ENCODE results near the gene AMFR. TPM values are rescaled to one million over a fixed set of nuclear protein-coding genes. Genes with fewer than 3 reads are reported as not detected.
A peak's percentile ranks its signal among the peaks of the same experiment; 100 is the strongest.

The AMFR gene
- total RNA-seq, 2 donors from 2014 or later: 87.7 to 130 TPM

- Histone ChIP-seq H3K36me3 (replicated peaks in 1 of 2; ENCODE audit: insufficient read depth in 1 of 2, low read depth in 2 of 2) (peaks cover 4 to 6% of the 10 kb centered on the region in 2 donors), H3K27ac (peak overlapping the region in 3 of 4 donors; percentile 18 to 76 (median 73)), H3K27me3 (no peaks in the 10 kb centered on the region), H3K4me1 (peaks cover 35% of the 10 kb centered on the region), H3K9me3 (no peaks in the 10 kb centered on the region), H3K4me3 (no peak overlapping the region)
- intact Hi-C loops (cut with DNase I): no loop called here
- TF ChIP-seq POLR2A (IDR thresholded peaks at IDR 0.05) (no peak), CTCF (IDR thresholded peaks at IDR 0.05) (no peak)
- peak in 3 of 4 donors; percentile 55 to 64 (median 58) for DNase-seq
- WGBS, 2 donors: 70 to 74% methylated on average over 5 of the region's 5 CpGs
- ATAC-seq: peak; percentile 65
Observed at GRCh38 chr16:56369202-56369601, 56.1 kb downstream of the AMFR start.

- WGBS, 2 donors: 70 to 74% methylated on average over 2 of the region's 2 CpGs
Observed at GRCh38 chr16:56368545-56368944, 56.8 kb downstream of the AMFR start.

GRCh38 chr16:56367764-56368163 is 57.6 kb downstream of the AMFR start:
- Histone ChIP-seq H3K4me1 (peaks cover 35% of the 10 kb centered on the region), H3K9me3 (no peaks in the 10 kb centered on the region), H3K4me3 (no peak overlapping the region), H3K27me3 (no peaks in the 10 kb centered on the region), H3K36me3 (replicated peaks in 1 of 2; ENCODE audit: insufficient read depth in 1 of 2, low read depth in 2 of 2) (peaks cover 6 to 12% of the 10 kb centered on the region in 2 donors), H3K27ac (no peak overlapping the region)
- ATAC-seq (no peak), DNase-seq (no peak)
- intact Hi-C loops (cut with DNase I): no loop called here
- TF ChIP-seq POLR2A (IDR thresholded peaks at IDR 0.05): no peak
- TF ChIP-seq CTCF (IDR thresholded peaks at IDR 0.05): no peak
- 95% methylated on average over 5 to 6 of the region's 6 CpGs for WGBS, 2 donors

More at GRCh38 chr16:56368545-56368944, 56.8 kb downstream of the AMFR start:
- no peak for DNase-seq
- no peak for ATAC-seq
- peaks cover 6 to 10% of the 10 kb centered on the region in 2 donors for H3K36me3 ChIP-seq (replicated peaks in 1 of 2; ENCODE audit: insufficient read depth in 1 of 2, low read depth in 2 of 2)
- no peaks in the 10 kb centered on the region for H3K9me3 ChIP-seq
- peak overlapping the region in 3 of 4 donors; percentile 18 to 76 (median 73) for H3K27ac ChIP-seq
- H3K4me1 ChIP-seq: peaks cover 35% of the 10 kb centered on the region
- intact Hi-C loops (cut with DNase I): no loop called here
- H3K27me3 ChIP-seq: no peaks in the 10 kb centered on the region
- TF ChIP-seq POLR2A (IDR thresholded peaks at IDR 0.05) (no peak), CTCF (IDR thresholded peaks at IDR 0.05) (no peak)
- no peak overlapping the region for H3K4me3 ChIP-seq

- Histone ChIP-seq H3K4me3 (no peak overlapping the region), H3K27ac (no peak overlapping the region), H3K9me3 (no peaks in the 10 kb centered on the region), H3K4me1 (peaks cover 32% of the 10 kb centered on the region), H3K27me3 (no peaks in the 10 kb centered on the region), H3K36me3 (replicated peaks in 1 of 2; ENCODE audit: insufficient read depth in 1 of 2, low read depth in 2 of 2) (peaks cover 6 to 18% of the 10 kb centered on the region in 2 donors)
- DNase-seq (no peak), ATAC-seq (no peak)
- WGBS, 2 donors: 91 to 95% methylated on average over 4 to 9 of the region's 9 CpGs
- TF ChIP-seq POLR2A (IDR thresholded peaks at IDR 0.05): no peak
- no peak for TF ChIP-seq CTCF (IDR thresholded peaks at IDR 0.05)
- intact Hi-C loops (cut with DNase I): no loop called here
Observed at GRCh38 chr16:56366945-56367344, 58.4 kb downstream of the AMFR start.

- DNase-seq (no peak), ATAC-seq (no peak)
- TF ChIP-seq CTCF (IDR thresholded peaks at IDR 0.05) (no peak), POLR2A (IDR thresholded peaks at IDR 0.05) (no peak)
- Histone ChIP-seq H3K9me3 (no peaks in the 10 kb centered on the region), H3K27me3 (no peaks in the 10 kb centered on the region), H3K4me3 (no peak overlapping the region), H3K36me3 (replicated peaks in 1 of 2; ENCODE audit: insufficient read depth in 1 of 2, low read depth in 2 of 2) (peaks cover 6 to 18% of the 10 kb centered on the region in 2 donors), H3K27ac (no peak overlapping the region), H3K4me1 (peaks cover 18% of the 10 kb centered on the region)
- WGBS, 2 donors: 81 to 85% methylated on average over 7 of the region's 7 CpGs
- intact Hi-C loops (cut with DNase I): no loop called here
Observed at GRCh38 chr16:56365552-56365951, 59.8 kb downstream of the AMFR start.
